ENCODE data around the gene KCNJ6.

Gene KCNJ6

GRCh38 chr21:37819372-37819771 lies 96.9 kb downstream of the KCNJ6 start:
- no peak for DNase-seq (ENCODE audit: low read depth in 2 of 2)

GRCh38 chr21:37817242-37817641 lies 99.0 kb downstream of the KCNJ6 start:
- no peak for DNase-seq (ENCODE audit: low read depth in 2 of 2)

- DNase-seq (ENCODE audit: low read depth in 2 of 2), result no peak
Observed at GRCh38 chr21:37815893-37816292, 100.4 kb downstream of the KCNJ6 start.

- no peak for DNase-seq (ENCODE audit: low read depth in 2 of 2)
Observed at GRCh38 chr21:37811711-37812110, 104.5 kb downstream of the KCNJ6 start.

GRCh38 chr21:37808261-37808660 lies 108.0 kb downstream of the KCNJ6 start:
- no peak for DNase-seq (ENCODE audit: low read depth in 2 of 2)

- DNase-seq (ENCODE audit: low read depth in 2 of 2), result no peak
Observed at GRCh38 chr21:37805266-37805665, 111.0 kb downstream of the KCNJ6 start.

GRCh38 chr21:37804001-37804400 lies 112.3 kb downstream of the KCNJ6 start:
- DNase-seq (ENCODE audit: low read depth in 2 of 2), result no peak

GRCh38 chr21:37803101-37803651 lies 113.1 kb downstream of the KCNJ6 start:
- DNase-seq (ENCODE audit: low read depth in 2 of 2), result no peak

GRCh38 chr21:37800456-37801061 lies 115.7 kb downstream of the KCNJ6 start:
- DNase-seq (ENCODE audit: low read depth in 2 of 2), result no peak

GRCh38 chr21:37800057-37800455 lies 116.2 kb downstream of the KCNJ6 start:
- no peak for DNase-seq (ENCODE audit: low read depth in 2 of 2)

- DNase-seq (ENCODE audit: low read depth in 2 of 2), result no peak
Observed at GRCh38 chr21:37799211-37800056, 116.8 kb downstream of the KCNJ6 start.

- no peak for DNase-seq (ENCODE audit: low read depth in 2 of 2)
Observed at GRCh38 chr21:37797403-37797802, 118.9 kb downstream of the KCNJ6 start.

- DNase-seq (ENCODE audit: low read depth in 2 of 2), result no peak
Observed at GRCh38 chr21:37796011-37796410, 120.2 kb downstream of the KCNJ6 start.

GRCh38 chr21:37793660-37794059 lies 122.6 kb downstream of the KCNJ6 start:
- no peak for DNase-seq (ENCODE audit: low read depth in 2 of 2)

- no peak for DNase-seq (ENCODE audit: low read depth in 2 of 2)
Observed at GRCh38 chr21:37792046-37792445, 124.2 kb downstream of the KCNJ6 start.

- no peak for DNase-seq (ENCODE audit: low read depth in 2 of 2)
Observed at GRCh38 chr21:37790905-37791304, 125.4 kb downstream of the KCNJ6 start.

GRCh38 chr21:37788503-37788902 lies 127.8 kb downstream of the KCNJ6 start:
- DNase-seq (ENCODE audit: low read depth in 2 of 2), result no peak

GRCh38 chr21:37787456-37787855 lies 128.8 kb downstream of the KCNJ6 start:
- no peak for DNase-seq (ENCODE audit: low read depth in 2 of 2)

GRCh38 chr21:37784591-37785318 lies 131.5 kb downstream of the KCNJ6 start:
- DNase-seq (ENCODE audit: low read depth in 2 of 2), result no peak

GRCh38 chr21:37783016-37783415 lies 133.2 kb downstream of the KCNJ6 start:
- no peak for DNase-seq (ENCODE audit: low read depth in 2 of 2)

- DNase-seq (ENCODE audit: low read depth in 2 of 2), result no peak
Observed at GRCh38 chr21:37780991-37781983, 135.0 kb downstream of the KCNJ6 start.
